ENCODE results near the gene MX2.

Gene MX2

GRCh38 chr21:41348434-41348833 lies 13.4 kb upstream of the MX2 start:
- H3K36me3 ChIP-seq (ENCODE audit: control insufficient read depth, insufficient read depth, low read length) = no peaks in the 10 kb centered on the region
- no peak overlapping the region for H3K4me2 ChIP-seq (ENCODE audit: low read length)
- no peak overlapping the region for H2AFZ ChIP-seq
- no peaks in the 10 kb centered on the region for H3K9me3 ChIP-seq (ENCODE audit: control insufficient read depth, low read length)
- no peaks in the 10 kb centered on the region for H3K27me3 ChIP-seq (ENCODE audit: control insufficient read depth, insufficient read depth, low read length)
- no peak overlapping the region for H3K27ac ChIP-seq
- no peak overlapping the region for H3K4me3 ChIP-seq (ENCODE audit: low read depth, low read length)
- H3K9ac ChIP-seq = no peak overlapping the region
- TF ChIP-seq CTCF (IDR thresholded peaks at IDR 0.05) = no peak
- H3K79me2 ChIP-seq = no peaks in the 10 kb centered on the region
- H3K4me1 ChIP-seq = no peaks in the 10 kb centered on the region

DNA sequence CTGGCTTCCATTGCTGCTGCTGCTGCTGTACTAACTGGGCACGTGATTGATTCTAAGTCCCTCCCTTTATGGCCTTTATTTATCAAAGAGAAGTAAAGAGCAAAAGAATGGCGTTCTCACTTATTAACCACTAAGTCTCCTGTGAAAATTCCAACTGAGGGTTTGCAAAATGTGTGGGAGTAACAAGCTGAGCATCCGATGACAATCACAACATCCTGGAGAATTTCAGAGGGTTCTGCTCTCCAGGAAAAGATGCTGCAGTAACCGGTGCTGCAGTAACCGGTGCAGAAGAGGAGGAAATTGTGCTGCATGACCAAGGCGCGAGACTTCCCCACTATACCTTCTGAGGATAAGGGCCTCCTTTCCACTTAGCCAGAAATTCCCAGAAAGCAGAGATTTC lies 12.7 kb upstream of the MX2 start:
- no peak overlapping the region for H3K4me2 ChIP-seq (ENCODE audit: low read length)
- H3K27me3 ChIP-seq (ENCODE audit: control insufficient read depth, insufficient read depth, low read length) = no peaks in the 10 kb centered on the region
- H3K4me1 ChIP-seq = no peaks in the 10 kb centered on the region
- H3K27ac ChIP-seq = no peak overlapping the region
- H3K9me3 ChIP-seq (ENCODE audit: control insufficient read depth, low read length) = no peaks in the 10 kb centered on the region
- H3K9ac ChIP-seq = no peak overlapping the region
- H3K4me3 ChIP-seq (ENCODE audit: low read depth, low read length) = no peak overlapping the region
- no peak for TF ChIP-seq CTCF (IDR thresholded peaks at IDR 0.05)
- no peak overlapping the region for H2AFZ ChIP-seq
- H3K79me2 ChIP-seq = no peaks in the 10 kb centered on the region
- H3K36me3 ChIP-seq (ENCODE audit: control insufficient read depth, insufficient read depth, low read length) = no peaks in the 10 kb centered on the region

DNA sequence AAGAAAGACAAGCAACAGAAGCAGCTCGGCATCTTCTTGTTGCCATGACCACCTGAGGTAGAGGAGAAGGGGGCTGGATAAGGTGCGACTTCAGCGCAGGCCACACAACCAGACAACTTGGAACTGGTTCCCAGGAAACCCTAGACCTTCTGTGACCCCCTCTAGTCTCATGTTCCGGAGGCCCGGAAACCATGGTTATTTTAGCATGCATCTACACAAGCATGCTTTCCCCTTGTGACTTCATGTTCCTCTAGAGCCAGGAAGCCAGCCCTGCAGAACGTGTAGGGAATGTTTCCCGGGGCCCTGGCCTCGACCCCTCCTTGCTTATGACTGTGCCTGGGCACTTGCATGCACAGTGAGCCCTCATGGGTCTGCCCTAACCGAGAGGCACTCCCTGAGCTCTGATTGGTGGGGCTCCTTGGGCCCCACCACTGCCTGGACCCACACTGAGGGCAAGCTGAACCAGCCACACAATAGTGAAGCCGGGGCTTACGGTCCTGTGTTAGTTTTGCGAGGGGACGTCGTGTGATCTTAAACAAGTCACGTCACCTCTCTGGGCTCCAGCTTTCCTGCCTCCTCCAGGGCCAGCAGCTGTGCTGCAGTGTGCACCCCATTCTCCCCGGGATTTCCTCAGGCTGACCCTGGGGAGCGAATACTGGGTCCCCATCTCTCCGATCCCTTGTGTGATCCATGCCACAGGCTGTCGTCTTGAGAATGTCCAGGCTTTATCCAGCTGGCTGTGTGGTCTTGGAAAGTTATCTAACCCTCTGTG lies 12.0 kb upstream of the MX2 start:
- no peak for TF ChIP-seq CTCF (IDR thresholded peaks at IDR 0.05)
- H3K27me3 ChIP-seq (ENCODE audit: control insufficient read depth, insufficient read depth, low read length) = no peaks in the 10 kb centered on the region
- H3K36me3 ChIP-seq (ENCODE audit: control insufficient read depth, insufficient read depth, low read length) = no peaks in the 10 kb centered on the region

DNA sequence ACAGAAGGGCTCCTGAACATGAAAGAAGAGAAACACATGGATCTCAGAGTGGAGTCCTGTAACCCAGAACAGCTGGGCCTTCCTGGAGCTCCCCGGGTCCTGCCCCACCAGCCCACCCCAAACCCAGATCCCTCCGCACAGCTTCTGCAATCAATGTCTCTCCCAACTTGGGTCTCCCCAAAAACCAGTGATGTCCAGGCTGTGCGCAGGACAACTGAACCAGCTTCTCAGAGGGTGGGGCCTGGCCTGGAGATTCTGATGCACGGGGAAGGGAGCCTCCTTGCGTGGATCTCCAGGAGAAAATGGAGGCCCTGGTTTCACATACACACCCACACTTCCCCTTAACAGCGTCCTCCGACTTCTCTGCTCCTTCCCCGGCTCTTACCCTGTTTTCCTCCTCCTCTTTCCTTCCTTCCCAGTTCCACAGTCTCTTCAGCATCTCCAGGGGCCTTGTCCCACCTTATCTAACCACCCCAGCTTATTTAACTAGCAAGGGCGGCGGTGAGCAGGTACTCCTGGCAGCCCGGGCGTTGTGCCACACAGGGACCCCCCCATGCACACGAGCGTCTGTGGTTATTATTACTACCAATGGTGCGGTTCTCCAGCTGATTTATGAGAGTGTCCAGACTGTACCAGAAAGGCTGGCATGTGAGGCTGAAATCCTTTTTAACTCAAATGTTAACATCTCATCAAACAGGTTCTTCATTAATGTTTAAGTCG lies 11.2 kb upstream of the MX2 start:
- H3K36me3 ChIP-seq (ENCODE audit: control insufficient read depth, insufficient read depth, low read length) = no peaks in the 10 kb centered on the region
- no peaks in the 10 kb centered on the region for H3K79me2 ChIP-seq
- no peaks in the 10 kb centered on the region for H3K9me3 ChIP-seq (ENCODE audit: control insufficient read depth, low read length)
- H3K27ac ChIP-seq = no peak overlapping the region
- no peak overlapping the region for H3K4me2 ChIP-seq (ENCODE audit: low read length)
- no peak overlapping the region for H3K4me3 ChIP-seq (ENCODE audit: low read depth, low read length)
- H3K27me3 ChIP-seq (ENCODE audit: control insufficient read depth, insufficient read depth, low read length) = no peaks in the 10 kb centered on the region
- no peak for TF ChIP-seq CTCF (IDR thresholded peaks at IDR 0.05)
- H3K9ac ChIP-seq = no peak overlapping the region
- H2AFZ ChIP-seq = no peak overlapping the region
- H3K4me1 ChIP-seq = no peaks in the 10 kb centered on the region

More for the DNA sequence above, 12.0 kb upstream of the MX2 start:
- H3K9ac ChIP-seq = no peak overlapping the region
- no peak overlapping the region for H2AFZ ChIP-seq
- H3K79me2 ChIP-seq = no peaks in the 10 kb centered on the region
- H3K4me1 ChIP-seq = no peaks in the 10 kb centered on the region
- H3K4me2 ChIP-seq (ENCODE audit: low read length) = no peak overlapping the region
- H3K27ac ChIP-seq = no peak overlapping the region
- H3K9me3 ChIP-seq (ENCODE audit: control insufficient read depth, low read length) = no peaks in the 10 kb centered on the region
- no peak overlapping the region for H3K4me3 ChIP-seq (ENCODE audit: low read depth, low read length)

All from parathyroid adenoma (tissue), 2 donors.